OCI-LY7 (cell line): ENCODE measurements around the gene DYNLL1.

Source experiments
- EZH2phosphoT487 ChIP-seq: fragments of 200-600 bp; sonication (generic); IDR thresholded peaks from 2 replicates; pipeline ENCODE4 v1.6.1; 2018; ENCODE audit warnings: low read depth, borderline replicate concordance, mild to moderate bottlenecking, mixed run types, antibody characterized with exemption, low read length, moderate library complexity, mixed read lengths
- TF ChIP-seq, protein P1 (sequence below): fragments of 200-600 bp; sonication (generic); conservative IDR thresholded peaks from 2 replicates; pipeline ENCODE4 v1.5.1; 2014; ENCODE audit warnings: mild to moderate bottlenecking, antibody characterized with exemption, low read length, moderate library complexity, mixed read lengths

DNA sequence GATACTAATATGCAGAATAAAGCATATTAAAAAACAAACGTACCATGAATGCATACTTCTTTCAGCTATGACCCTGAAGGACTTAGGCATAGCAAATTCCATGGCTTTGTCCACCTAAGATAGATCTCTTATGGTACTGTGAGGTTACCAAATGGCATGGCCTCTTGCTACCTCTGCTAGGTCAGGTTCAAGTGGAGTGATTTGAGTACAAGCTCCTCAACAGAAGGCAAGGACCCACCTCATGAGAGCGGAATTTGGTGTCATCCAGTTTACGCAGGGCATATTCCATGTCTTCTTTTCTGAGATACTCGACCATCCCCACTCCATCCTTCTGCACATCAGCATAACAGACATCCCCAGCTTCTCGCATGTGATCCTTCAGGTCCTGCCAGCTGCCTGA, 32.2 kb upstream of the DYNLL1 start:
- TF ChIP-seq, protein P1, sequence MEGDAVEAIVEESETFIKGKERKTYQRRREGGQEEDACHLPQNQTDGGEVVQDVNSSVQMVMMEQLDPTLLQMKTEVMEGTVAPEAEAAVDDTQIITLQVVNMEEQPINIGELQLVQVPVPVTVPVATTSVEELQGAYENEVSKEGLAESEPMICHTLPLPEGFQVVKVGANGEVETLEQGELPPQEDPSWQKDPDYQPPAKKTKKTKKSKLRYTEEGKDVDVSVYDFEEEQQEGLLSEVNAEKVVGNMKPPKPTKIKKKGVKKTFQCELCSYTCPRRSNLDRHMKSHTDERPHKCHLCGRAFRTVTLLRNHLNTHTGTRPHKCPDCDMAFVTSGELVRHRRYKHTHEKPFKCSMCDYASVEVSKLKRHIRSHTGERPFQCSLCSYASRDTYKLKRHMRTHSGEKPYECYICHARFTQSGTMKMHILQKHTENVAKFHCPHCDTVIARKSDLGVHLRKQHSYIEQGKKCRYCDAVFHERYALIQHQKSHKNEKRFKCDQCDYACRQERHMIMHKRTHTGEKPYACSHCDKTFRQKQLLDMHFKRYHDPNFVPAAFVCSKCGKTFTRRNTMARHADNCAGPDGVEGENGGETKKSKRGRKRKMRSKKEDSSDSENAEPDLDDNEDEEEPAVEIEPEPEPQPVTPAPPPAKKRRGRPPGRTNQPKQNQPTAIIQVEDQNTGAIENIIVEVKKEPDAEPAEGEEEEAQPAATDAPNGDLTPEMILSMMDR: no peak
- no peak for TF ChIP-seq EZH2phosphoT487
